DMS153 treated with DMSO at 0.1 percent for 48 hours (cell line): ENCODE results near the gene NGRN.
"Not testable (repeated sequence)": the region's sequence is repeated elsewhere in the genome, so short reads cannot be mapped to it uniquely, and the experiment has no call there.

Experiments
- DNase-seq: peaks from one replicate; lab custom pipeline; 2025; ENCODE audit not compliant: unreplicated experiment; lab: John Stamatoyannopoulos, UW

NGRN gene

GRCh38 chr15:90233387-90234095 lies 31.9 kb upstream of the NGRN start, which contains the start of gene CIB1:
Gene CIB1 (minus strand): TSS chr15:90233941. CDS start chr15:90233885, 56 bp downstream.
- DNase-seq, result peak; percentile 33

GRCh38 chr15:90234096-90234988 lies 31.1 kb upstream of the NGRN start, which contains the start of gene GDPGP1:
Gene GDPGP1 (plus strand): TSS chr15:90234209. CDS start chr15:90240909, 6,700 bp downstream.
- DNase-seq, result no peak

GRCh38 chr15:90239371-90239770 lies 26.1 kb upstream of the NGRN start:
- no peak for DNase-seq

- DNase-seq, result no peak
Observed at GRCh38 chr15:90240856-90241255, 24.6 kb upstream of the NGRN start.

- DNase-seq, result no peak
Observed at GRCh38 chr15:90241343-90242192, 23.9 kb upstream of the NGRN start.

- no peak for DNase-seq
Observed at GRCh38 chr15:90243943-90244639, 21.4 kb upstream of the NGRN start.

GRCh38 chr15:90248789-90249202 lies 16.7 kb upstream of the NGRN start:
- no peak for DNase-seq

- DNase-seq, result peak; percentile 42
Observed at GRCh38 chr15:90249203-90249863, 16.1 kb upstream of the NGRN start, which contains the start of gene TTLL13. Gene TTLL13 (plus strand): TSS chr15:90249556. CDS start chr15:90250631, 1,075 bp downstream.

- DNase-seq, result no peak
Observed at GRCh38 chr15:90257776-90258175, 7.7 kb upstream of the NGRN start.

- no peak for DNase-seq
Observed at GRCh38 chr15:90259524-90259923, 5.9 kb upstream of the NGRN start.

GRCh38 chr15:90260731-90261130 lies 4.7 kb upstream of the NGRN start:
- DNase-seq, result not testable (repeated sequence)

GRCh38 chr15:90261811-90262210 lies 3.7 kb upstream of the NGRN start:
- DNase-seq, result no peak

GRCh38 chr15:90262426-90262825 lies 3.0 kb upstream of the NGRN start:
- DNase-seq, result no peak

GRCh38 chr15:90264671-90265070 lies 801 bp upstream of the NGRN start:
- DNase-seq, result no peak

GRCh38 chr15:90266061-90266431 lies 574 bp downstream of the NGRN start:
- DNase-seq, result no peak

GRCh38 chr15:90266485-90266884 lies 1.0 kb downstream of the NGRN start:
- DNase-seq, result no peak

GRCh38 chr15:90268415-90268814 lies 2.9 kb downstream of the NGRN start:
- no peak for DNase-seq

GRCh38 chr15:90270502-90271150 lies 5.2 kb downstream of the NGRN start:
- DNase-seq, result no peak

GRCh38 chr15:90271459-90272166 lies 6.1 kb downstream of the NGRN start:
- DNase-seq, result no peak
